Stimulated activated CD8-positive, alpha-beta memory T cell treated with anti-CD3 and anti-CD28 coated beads, Interleukin-12 subunit alpha, Interleukin-12 subunit beta, amount 100 ng/mL, for 4 hours (primary cell): ENCODE measurements around the gene SERPINH1.

ENCODE experiments used
- DNase-seq: peaks from one replicate; pipeline ENCODE4 v3.0.0-alpha.2; 2020; ENCODE audit warnings: low read depth

SERPINH1 gene

DNA sequence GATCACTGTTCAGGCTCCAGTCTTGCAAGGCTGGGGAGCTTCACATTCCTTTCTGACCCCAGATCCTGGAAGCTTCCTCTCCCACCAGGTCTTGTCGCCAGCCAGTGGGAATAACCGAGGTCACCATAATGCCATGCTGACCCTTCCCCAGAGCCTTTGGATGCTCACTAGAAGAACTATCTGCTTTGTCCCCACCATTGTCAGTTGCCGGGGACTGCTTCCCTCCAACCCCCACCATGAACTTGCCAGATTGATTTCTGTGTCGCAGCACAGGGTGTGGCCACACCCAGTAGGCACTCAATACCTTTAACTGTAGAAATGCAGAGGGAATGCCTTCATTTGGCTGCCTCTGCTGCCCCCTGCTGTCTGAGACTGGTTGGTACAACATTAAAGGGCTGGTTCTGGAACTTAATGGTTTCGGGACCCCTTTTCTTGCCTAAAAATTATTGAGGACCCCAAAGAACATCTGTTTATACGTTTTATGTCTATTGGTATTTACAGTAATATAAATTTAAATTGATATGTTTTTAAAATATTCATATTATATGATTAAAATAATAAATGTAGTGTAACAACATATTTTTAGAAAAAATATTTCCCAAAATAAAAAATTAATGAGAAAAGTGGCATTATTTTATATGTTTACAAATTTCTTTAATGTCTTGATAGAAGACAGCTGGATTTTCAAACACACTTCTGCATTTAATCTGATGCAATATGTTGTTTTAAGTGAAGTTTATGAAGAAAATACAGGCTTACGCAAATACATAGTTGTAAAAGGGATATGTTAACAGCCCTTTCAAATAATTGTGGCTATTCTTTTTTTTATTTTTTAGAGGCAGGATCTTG lies 29.6 kb upstream of the SERPINH1 start:
- peak; percentile 55 for DNase-seq

DNA sequence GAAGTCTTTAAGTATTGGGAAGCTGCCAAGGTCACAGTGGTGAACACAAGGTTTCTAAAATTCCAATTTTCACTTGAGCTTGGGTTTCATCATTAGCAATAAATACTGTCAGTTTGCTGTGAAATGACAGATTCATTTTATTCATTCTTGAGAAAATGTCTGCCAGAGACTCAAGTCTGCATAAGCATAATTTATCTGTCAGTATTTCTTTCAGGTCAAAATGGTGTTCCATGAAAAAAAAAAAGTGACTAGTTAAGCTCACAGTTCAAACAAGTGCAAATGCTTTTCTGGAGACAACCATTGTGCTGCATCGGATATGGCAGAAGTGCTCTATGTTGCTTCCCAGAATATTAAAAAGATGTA lies 28.2 kb upstream of the SERPINH1 start:
- DNase-seq: no peak

DNA sequence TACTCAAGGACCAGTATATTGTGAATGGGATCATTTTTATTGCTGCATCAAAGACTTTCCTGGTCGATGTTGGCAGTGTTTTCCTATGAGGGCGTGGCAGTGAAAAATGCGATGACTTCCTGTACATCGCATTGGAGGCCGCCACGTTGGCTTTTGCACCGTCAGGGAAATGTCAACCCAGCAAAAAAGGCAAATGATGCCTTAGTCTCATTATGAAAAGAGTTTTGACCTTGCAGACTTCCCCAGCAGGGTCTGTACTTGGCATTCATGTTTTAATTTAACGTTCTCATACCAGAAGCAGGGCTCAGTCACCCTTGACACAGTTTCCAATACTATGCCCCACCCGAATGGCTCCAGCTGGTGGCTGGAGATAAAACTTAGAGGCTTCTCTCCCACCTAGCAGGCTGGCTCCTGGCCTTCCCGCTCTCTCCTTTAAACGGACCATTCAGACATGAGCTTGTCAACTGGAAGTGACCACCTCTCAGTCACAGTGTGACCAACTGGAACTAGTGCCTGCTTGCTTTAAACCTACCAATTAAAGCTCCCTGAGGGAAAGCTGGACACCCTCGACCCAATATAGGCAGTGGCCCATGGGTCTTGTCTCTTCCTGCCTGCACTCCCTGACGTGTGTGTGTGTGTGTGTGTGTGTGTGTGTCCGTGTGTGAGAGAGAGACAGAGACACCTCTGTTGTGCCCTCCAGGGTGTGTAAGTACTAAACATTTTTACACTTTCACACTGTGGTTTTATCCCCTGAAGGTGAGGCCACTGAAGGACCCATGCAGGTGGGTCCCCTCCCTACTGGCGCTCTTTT lies 27.6 kb upstream of the SERPINH1 start:
- no peak for DNase-seq

DNA sequence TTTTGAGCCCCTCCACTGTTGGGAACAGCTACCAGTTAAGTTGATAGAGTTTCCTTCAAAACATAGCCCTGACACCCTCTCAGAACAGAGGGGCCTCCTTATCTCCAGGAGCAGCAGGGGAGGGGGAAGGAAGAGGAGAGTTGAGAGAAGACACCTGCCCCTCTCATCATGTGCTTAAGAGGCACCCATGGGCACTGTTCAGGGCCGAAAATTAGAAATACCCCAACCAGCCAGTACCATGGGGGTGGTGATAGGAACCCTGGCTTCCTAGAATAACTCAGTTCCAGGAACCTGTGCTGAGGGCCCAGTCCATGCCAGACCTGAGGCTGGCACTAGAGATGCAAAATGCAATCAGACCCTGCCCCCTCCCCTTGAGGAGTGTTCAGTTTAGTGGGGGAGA lies 27.0 kb upstream of the SERPINH1 start:
- no peak for DNase-seq

DNA sequence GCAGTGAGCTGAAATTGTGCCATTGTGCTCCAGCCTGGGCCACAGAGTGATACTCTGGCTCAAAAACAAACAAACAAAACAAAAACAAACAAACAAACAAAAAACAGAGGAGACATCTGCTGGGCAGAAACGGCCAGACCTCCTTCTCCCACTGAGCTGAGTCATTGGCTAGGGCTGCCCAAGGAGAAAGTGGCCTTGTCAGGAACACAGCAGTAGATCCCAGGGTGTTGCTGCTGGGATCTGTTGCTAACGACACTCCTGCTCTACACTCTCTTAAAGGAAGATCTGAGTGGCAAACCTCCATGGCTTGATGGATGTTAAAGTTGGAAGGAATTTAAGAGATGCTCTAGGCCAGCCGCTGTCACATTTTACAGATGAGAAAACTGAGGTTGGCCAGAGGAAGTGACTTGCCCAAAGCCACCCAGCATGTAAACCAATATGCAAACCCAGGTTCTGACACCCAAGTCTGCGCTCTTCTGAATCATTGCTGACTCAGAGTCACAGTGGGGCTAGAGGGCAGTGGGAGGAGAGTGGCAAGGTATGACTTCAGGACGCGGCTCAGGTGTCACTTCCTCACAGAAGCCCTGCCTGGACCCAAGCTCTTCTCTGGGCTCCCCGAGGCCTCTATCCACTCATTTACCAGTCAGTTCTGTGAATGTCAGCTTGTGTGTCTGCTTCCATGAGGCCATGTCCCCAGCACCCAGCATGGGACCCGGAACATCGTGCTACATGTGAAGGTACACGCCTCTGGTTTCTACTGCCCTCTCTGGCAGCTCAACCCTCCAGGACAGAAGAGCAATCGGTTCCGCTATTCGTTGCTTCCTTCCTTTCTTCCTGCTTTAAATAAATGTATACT lies 25.0 kb upstream of the SERPINH1 start:
- peak; percentile 42 for DNase-seq

DNA sequence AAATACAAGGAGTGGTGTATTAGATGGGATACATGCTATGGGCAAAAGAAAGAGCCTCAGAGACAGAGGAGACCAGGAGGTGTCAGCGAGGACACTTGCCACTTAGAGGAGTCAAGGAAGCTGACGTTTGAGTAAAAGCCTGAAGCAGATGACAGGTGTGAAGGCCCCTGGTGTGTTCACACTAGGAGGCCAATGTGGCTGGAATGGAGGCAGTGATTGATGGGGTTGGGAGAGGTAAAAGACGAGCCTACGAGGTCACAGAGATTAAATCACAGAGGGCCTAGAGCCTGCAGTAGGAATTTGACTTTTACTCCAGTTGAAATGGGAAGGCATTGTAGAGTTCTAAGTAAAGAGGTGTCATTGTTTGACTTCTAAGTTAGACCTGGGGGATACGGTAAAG lies 24.3 kb upstream of the SERPINH1 start:
- no peak for DNase-seq

DNA sequence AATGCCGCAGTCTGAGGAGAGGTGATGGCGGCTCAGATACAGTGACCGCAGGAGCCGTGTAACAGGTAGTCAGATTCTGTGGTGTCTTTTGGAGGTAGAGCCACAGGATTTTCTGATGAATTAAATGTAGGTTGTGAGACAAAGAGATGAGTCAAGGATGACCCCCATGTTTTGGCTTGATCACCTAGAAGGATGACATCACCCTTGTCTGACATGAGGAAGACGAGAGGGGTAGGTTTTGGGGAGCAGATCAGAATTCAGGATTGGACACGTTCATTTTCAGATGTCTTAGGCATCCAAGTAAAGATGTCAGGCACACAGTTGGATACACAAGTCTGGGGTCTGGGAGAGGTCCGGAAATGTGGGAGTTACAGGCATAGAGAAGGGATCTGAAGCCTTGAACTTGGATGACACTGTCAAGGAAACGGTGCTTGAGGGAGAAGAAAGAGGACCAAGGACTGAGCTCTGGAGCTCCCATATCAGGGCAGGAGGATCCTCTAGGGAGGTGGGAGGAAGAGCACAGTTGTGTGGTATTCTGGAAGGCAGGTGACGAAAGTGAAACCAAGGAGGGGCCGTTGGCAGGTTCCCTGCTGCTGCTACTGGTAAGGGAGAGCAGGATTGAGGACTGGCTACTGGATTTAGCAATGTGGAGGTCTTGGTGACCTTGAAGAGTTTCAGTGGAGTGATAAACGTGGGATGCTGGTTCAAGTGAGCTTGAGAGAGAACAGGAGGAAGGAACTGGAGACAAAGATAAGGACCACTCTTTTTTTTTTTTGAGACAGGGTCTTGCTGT lies 23.7 kb upstream of the SERPINH1 start:
- no peak for DNase-seq

DNA sequence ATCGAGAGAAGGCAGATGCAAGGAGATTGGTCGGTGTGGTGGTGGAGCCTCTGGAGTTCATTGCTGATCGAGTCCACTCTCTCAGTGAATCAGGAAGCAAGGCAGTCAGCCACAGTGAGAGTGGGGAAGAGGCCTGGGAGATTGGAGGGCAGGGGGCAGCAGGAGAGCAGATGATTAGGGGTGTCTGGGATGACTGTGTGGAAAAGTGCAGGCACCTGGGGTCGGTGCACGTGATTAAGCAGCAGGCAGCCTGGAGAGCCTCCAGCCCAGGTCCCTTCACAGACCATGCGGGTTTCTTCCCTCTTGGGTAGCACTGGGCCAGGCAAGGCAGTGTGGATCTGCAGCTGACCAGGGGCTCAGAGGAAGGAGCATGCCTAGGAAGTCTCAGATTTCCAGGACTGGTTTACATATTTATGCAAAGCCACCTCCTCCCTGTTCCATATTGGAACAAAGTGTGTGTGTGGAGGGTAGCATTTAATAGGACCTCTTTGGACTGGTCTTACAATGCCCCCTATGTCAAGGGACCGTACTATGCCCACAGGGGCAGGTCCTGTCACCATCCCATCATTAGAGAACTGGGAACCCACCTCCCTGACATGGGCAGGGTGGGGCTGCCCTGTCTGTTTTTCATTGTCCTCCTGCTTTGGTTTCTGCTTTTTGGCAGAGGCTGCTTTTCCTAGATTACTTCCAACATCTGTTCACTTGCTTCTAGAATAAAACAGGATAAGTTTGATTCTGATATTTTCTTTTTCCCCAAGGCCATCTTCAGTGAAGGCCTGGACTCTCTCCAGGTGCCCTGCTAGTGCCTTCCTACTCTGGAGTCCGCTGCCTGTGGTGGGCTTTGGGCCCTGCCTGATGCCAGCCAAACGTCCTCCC lies 22.4 kb upstream of the SERPINH1 start:
- DNase-seq: no peak

DNA sequence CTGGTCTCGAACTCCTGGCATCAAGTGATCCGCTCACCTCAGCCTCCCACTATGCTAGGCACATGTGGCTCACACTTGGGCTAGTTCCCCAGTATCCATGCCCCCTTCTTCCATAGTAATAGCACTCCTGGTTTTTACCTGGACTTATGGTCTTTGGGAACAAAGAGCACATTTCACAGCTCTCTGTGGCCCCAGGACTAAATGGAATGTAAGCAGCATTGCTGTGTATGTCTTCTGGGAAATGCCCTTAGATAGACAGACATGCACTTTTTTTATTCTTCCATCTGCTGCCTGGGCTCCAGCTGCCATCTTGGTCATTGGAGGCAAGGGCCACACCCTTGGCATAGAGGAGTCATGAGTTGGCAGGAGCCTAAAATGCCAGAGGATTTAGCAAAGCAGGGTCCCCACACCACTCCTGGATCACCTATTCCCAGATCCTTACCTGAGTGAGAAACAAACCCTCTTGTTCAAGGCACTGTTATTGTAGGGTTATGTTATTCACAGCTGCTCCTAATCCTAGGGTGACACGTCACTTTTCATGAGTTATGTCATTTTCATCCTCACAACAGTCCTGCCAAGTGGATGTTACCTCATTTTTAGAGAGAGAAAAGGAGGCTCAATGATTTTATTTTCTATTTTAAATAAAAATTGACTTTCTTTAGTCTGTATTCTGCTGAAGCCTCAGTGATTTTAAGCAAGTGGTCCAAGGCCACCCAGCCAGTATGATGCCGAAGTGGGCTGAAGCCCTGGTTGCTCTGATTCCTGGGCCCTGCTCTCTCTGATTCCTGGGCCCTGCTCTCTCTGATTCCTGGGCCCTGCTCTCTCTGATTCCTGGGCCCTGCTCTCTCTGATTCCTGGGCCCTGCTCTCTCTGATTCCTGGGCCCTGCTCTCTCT lies 20.6 kb upstream of the SERPINH1 start:
- no peak for DNase-seq

DNA sequence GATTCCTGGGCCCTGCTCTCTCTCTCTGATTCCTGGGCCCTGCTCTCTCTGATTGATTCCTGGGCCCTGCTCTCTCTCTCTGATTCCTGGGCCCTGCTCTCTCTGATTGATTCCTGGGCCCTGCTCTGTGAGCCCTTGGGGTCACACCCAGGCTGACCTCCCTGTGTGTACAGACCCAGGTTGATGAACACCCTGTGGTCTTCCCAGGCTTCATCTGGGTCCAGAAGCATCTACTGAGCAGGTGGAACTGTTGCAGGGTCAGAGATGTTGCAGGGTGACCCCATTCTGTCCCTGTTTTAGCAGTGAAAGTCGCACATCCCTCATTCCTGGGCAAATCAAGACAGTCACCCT lies 20.0 kb upstream of the SERPINH1 start:
- no peak for DNase-seq

DNA sequence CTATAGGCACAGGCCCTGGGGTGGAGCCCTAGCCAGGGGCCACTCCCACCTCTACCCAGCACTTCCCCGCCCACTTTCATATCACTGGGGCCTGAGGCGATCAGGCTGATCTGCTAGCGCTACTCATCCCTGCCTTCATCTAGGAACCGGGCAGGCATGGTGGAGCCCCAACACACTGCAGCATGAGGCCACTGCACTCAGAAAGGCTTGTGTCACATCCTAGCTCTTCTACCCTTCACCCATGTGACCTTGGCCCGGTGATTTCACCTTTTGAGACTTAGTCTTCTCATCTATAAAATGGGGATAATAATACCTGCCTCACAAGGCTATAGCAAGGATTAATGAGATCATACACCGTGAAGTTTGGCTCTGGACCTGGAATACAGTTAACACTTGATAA lies 18.2 kb upstream of the SERPINH1 start:
- no peak for DNase-seq

DNA sequence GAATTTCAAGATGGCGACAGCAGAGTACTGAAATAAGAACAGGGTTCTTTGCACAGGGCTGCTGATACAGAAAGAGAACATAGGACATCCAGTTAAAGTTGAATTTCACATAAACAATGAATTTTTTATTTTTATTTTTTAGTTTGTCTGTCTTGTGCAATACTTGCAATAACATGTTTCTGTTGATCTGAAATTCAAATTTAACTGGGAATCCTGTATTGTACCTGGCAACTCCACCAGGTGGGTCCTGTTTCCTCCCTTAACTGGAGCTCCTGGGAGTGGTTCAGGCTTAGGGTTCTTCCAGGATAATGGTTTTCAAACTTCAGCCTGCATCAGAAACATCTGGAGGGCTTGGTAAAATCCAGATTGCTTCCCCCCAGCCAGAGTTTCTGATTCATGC lies 14.9 kb upstream of the SERPINH1 start:
- no peak for DNase-seq

DNA sequence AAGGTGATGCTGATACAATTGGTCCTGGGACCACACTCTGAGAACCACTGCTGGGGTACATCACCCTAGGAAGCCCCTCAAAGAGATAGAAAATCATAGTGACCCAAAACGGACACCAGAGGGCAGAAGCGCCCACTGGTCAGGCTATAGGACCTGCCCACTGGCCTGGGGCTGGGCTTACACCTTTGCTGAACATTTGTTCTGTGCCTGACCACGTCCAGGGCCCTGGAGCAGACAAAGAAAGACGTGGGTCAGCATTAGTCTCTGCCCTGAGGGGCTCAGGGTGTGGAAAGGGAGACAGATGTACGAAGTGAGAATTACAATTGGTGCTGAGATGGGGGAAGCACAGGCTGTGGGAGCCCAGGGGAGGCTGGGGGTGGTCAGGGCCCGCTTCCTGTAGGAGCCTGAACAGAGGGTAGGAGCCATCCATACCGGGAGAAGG lies 14.4 kb upstream of the SERPINH1 start:
- no peak for DNase-seq

DNA sequence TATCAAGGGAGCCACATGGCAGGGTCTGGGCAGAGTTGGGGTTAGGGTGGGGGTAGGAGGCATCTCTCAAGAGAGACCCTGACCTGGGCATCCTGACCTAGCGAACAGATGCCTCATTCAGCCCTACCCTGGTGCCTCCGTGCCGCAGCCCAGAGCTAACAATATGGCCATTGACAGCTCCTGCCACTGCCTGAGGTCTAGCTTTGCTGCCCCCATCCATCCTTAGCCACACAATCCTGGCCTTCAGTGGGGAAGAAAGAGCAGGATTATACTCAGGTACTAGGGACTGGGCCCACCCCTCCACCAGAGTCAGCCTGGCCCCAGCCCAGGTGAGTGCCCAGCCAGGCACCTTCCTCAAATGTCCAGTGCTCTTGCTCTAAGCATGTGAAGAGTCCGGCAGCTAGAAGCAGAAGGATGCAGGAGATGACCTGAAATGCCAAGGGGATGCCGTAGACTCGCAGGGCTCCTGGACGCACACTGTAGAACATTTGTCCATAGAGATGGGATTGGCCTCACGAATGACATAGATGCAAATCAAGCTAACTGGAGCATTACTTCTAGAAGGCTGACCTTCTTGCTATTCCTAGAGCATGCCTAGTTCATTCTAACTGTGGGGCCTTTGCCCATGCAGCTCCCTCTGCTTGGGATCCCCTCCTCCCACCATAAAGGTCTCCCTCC lies 13.3 kb upstream of the SERPINH1 start:
- DNase-seq: no peak

DNA sequence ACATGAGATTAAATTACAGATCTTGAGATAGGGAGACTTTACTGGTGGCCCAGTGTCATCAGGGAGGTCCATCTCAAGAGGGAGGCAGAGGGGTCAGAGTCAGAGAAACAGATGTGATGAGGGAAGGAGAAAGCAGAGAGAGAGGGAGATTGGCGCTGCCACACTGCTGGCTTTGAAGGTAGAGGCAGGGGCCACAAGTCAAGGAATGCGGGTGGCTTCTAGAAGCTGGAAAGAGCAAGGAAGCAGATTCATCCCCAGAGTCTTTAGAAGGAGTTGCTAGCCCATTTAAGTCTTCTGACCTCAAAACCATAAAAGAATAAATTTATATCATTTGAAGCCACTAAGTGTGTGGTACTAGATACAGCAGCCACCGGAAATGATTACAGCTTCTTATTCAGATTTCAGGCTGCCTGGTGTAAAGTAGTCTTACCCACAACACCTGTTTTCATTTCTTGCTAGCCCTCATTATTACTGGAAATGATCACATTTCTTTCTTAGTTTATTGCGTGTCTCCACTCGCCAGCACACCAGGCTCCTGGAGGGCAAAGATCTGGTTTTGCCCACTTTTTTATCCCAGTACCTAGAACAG lies 12.6 kb upstream of the SERPINH1 start:
- no peak for DNase-seq

DNA sequence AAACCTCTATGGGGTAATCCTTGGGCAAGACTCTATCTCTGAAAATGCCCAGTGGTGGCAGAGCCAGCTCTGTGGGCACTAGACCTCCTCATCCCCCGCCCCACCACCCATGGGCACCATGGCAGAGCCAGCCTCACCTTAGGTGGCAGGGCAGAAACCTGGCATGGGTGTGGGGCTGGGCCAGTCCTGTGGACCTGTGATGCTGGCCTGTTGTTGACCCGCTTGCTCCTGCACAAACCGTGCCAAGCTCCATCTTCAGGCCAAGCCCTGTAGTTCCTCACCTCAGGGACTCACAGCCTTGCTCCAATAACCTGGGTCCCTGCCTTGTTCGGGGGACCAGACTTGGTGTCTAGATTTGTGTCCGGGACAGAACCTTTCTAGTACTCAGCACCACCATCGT lies 8.9 kb upstream of the SERPINH1 start:
- no peak for DNase-seq

DNA sequence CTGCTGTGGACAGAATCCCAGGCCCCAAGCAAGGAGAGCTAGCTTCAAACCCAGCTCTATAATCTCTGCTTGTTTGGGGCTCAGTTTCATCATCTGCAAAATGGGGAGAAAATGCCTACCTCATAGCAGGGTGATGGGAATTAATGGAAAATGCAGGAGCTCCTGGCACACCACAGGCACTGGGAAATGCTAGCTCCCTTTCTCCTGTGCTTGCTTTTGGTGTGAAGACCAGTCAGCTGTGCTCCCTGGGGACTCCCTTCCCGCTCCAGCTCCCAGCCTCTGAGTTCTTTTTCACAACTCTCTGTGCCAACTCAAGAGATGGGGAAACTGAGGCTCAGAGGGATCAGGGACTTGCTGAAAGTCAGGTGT lies 8.2 kb upstream of the SERPINH1 start:
- DNase-seq: no peak

DNA sequence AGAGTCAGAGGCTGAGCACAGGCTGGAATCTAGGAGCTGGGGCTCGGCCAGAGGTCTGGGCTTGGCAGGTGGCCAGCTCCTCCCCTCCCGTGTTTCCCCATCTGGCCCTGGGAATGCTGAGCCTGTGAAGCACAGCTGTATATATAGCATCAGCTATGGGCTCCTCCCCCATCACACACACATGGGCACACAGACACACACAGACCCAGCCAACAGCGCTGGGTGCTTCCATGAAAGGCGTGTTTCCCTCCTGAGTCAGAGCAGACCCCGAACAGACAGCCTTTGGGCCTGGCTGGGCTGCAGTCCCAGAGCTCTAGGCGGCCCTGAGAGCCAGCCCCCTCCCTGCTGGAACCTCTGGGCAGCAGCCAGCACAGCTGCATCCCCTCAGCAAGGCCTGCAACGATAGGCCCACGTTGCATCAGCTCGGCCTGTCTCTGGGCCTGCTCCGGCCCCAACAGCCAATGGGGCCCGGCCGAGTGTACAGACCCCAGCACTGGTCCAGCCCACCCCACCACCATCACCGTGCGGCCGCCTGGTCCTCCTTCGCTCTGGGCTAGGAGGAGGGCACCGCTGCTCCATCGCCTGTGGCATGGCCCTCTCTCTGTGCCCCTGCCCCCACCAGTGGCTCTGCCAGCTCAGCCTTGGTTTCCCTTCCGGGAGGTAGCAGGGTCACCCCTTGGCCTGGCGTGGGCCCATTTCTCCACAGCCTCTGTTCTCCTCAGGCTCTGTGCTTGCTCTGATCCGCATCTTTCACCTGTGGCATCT lies 7.6 kb upstream of the SERPINH1 start:
- DNase-seq: no peak
